Tibial nerve (tissue), 4 donors: ENCODE measurements around the gene TBC1D9. TPM values are rescaled to one million over a fixed set of nuclear protein-coding genes. Genes with fewer than 3 reads are reported as not detected.

Experiments used
- DNase-seq, 2 donors: peaks; one replicate each; pipeline ENCODE4 v3.0.0-alpha.2; 2019; ENCODE audit warnings: low spot score in 2 of 2
- H3K27ac ChIP-seq, 4 donors: fragments of 200-600 bp; sonication (generic) in 3 of 4; one replicate each; pipeline ENCODE4 v1.5.1; 2017 to 2019; ENCODE audit warnings: mild to moderate bottlenecking in 1 of 4
- H3K27me3 ChIP-seq, 2 donors: fragments of 200-600 bp; sonication (generic) in 1 of 2; one replicate each; pipeline versions ENCODE4 v1.5.1 to v1.6.0; 2017 to 2019
- H3K36me3 ChIP-seq, 3 donors: fragments of 200-600 bp; sonication (generic); one replicate each; pipeline ENCODE4 v1.5.1; 2018 to 2019
- H3K4me1 ChIP-seq, 4 donors: fragments of 200-600 bp; sonication (generic) in 3 of 4; one replicate each; pipeline ENCODE4 v1.5.1; 2017 to 2019
- H3K4me3 ChIP-seq, 4 donors: fragments of 200-600 bp; sonication (generic) in 3 of 4; one replicate each; pipeline ENCODE4 v1.5.1; 2017 to 2019; ENCODE audit warnings: mild to moderate bottlenecking in 1 of 4, moderate library complexity in 1 of 4
- H3K9me3 ChIP-seq, 4 donors: fragments of 200-600 bp; sonication (generic) in 3 of 4; one replicate each; pipeline ENCODE4 v1.5.1; 2017 to 2019
- CTCF ChIP-seq, 5 experiments: fragments of 200-600 bp in 3 of 5; fragments of 450-650 bp in 2 of 5; sonication (generic) in 3 of 5; IDR thresholded peaks; one replicate each; pipeline ENCODE4 v1.5.1; 2016 to 2019; ENCODE audit warnings: antibody characterized with exemption in 5 of 5, mild to moderate bottlenecking in 3 of 5, moderate library complexity in 2 of 5
- EP300 ChIP-seq, 2 donors: sonication (generic); formaldehyde crosslinking; IDR thresholded peaks; one replicate each; pipeline ENCODE4 v1.6.1; 2017; ENCODE audit warnings: antibody characterized with exemption in 2 of 2, mild to moderate bottlenecking in 1 of 2
- POLR2A ChIP-seq, 2 donors: fragments of 450-650 bp; IDR thresholded peaks; one replicate each; pipeline ENCODE4 v1.6.1; 2017; ENCODE audit warnings: antibody characterized with exemption in 2 of 2, mild to moderate bottlenecking in 2 of 2, moderate library complexity in 2 of 2
- WGBS, 2 donors: methylation state at CpG; one replicate each; pipeline ENCODE4 v1.1.5; 2018; 5-methylcytosine and 5-hydroxymethylcytosine counted together
- total RNA-seq, 4 donors: library from RNA; depleted of rRNA; stranded (reverse); fragments of >200 nt; gene quantifications; one replicate each; pipeline ENCODE4 v1.1.0, GENCODE V29; 2016

The TBC1D9 gene
- total RNA-seq, 4 donors from 2014 or later: 18.4 to 23.7 (median 19.6) TPM

GRCh38 chr4:140633124-140633523 is 123.1 kb downstream of the TBC1D9 start:
- H3K4me1 ChIP-seq: peaks cover 0 to 20% (median 0%) of the 10 kb centered on the region in 4 donors
- H3K9me3 ChIP-seq: no peaks in the 10 kb centered on the region
- DNase-seq: no peak
- no peak overlapping the region for H3K27ac ChIP-seq
- H3K27me3 ChIP-seq: no peaks in the 10 kb centered on the region
- 74 to 91% methylated on average over 2 of the region's 2 CpGs for WGBS, 2 donors
- peaks cover 0 to 36% (median 4%) of the 10 kb centered on the region in 3 donors for H3K36me3 ChIP-seq
- no peak overlapping the region for H3K4me3 ChIP-seq
- TF ChIP-seq POLR2A (IDR thresholded peaks at IDR 0.05): no peak
- TF ChIP-seq EP300 (IDR thresholded peaks at IDR 0.05): no peak
- TF ChIP-seq CTCF (IDR thresholded peaks at IDR 0.05): no peak

GRCh38 chr4:140630246-140630645 is 125.9 kb downstream of the TBC1D9 start:
- Histone ChIP-seq H3K4me3 (no peak overlapping the region), H3K27me3 (no peaks in the 10 kb centered on the region), H3K36me3 (peaks cover 0 to 31% (median 4%) of the 10 kb centered on the region in 3 donors), H3K27ac (no peak overlapping the region), H3K9me3 (no peaks in the 10 kb centered on the region), H3K4me1 (peaks cover 0 to 6% (median 0%) of the 10 kb centered on the region in 4 donors)
- DNase-seq: no peak
- 67 to 86% methylated on average over 4 of the region's 4 CpGs for WGBS, 2 donors
- TF ChIP-seq EP300 (IDR thresholded peaks at IDR 0.05) (no peak), POLR2A (IDR thresholded peaks at IDR 0.05) (no peak), CTCF (IDR thresholded peaks at IDR 0.05) (no peak)

GRCh38 chr4:140628016-140628415 is 128.2 kb downstream of the TBC1D9 start:
- 91 to 97% methylated on average over 2 of the region's 2 CpGs for WGBS, 2 donors
- peaks cover 0 to 39% (median 4%) of the 10 kb centered on the region in 3 donors for H3K36me3 ChIP-seq
- no peak for TF ChIP-seq POLR2A (IDR thresholded peaks at IDR 0.05)
- no peak for TF ChIP-seq EP300 (IDR thresholded peaks at IDR 0.05)
- no peak for TF ChIP-seq CTCF (IDR thresholded peaks at IDR 0.05)

GRCh38 chr4:140626661-140627376 is 129.4 kb downstream of the TBC1D9 start:
- Histone ChIP-seq H3K27ac (no peak overlapping the region), H3K9me3 (no peaks in the 10 kb centered on the region), H3K36me3 (peaks cover 0 to 51% (median 4%) of the 10 kb centered on the region in 3 donors), H3K27me3 (no peaks in the 10 kb centered on the region), H3K4me1 (no peaks in the 10 kb centered on the region), H3K4me3 (no peak overlapping the region)
- WGBS, 2 donors: 35 to 61% methylated on average over 2 of the region's 2 CpGs
- TF ChIP-seq EP300 (IDR thresholded peaks at IDR 0.05) (no peak), POLR2A (IDR thresholded peaks at IDR 0.05) (no peak), CTCF (IDR thresholded peaks at IDR 0.05) (no peak)
- DNase-seq: no peak

More at GRCh38 chr4:140628016-140628415, 128.2 kb downstream of the TBC1D9 start:
- Histone ChIP-seq H3K27me3 (no peaks in the 10 kb centered on the region), H3K4me1 (no peaks in the 10 kb centered on the region), H3K9me3 (no peaks in the 10 kb centered on the region), H3K27ac (no peak overlapping the region), H3K4me3 (no peak overlapping the region)
- no peak for DNase-seq

GRCh38 chr4:140622333-140622958 is 133.7 kb downstream of the TBC1D9 start:
- no peak for DNase-seq
- WGBS, 2 donors: 92% methylated on average over 31 to 33 of the region's 33 CpGs
- no peaks in the 10 kb centered on the region for H3K9me3 ChIP-seq
- no peaks in the 10 kb centered on the region for H3K4me1 ChIP-seq
- no peaks in the 10 kb centered on the region for H3K27me3 ChIP-seq
- H3K27ac ChIP-seq: no peak overlapping the region
- H3K36me3 ChIP-seq: peaks cover 0 to 45% (median 3%) of the 10 kb centered on the region in 3 donors
- no peak overlapping the region for H3K4me3 ChIP-seq
- TF ChIP-seq EP300 (IDR thresholded peaks at IDR 0.05): no peak
- TF ChIP-seq CTCF (IDR thresholded peaks at IDR 0.05): no peak
- TF ChIP-seq POLR2A (IDR thresholded peaks at IDR 0.05): no peak
